Measurements from ENCODE around the gene ARHGAP22. TPM values are rescaled to one million over a fixed set of nuclear protein-coding genes. Genes with fewer than 3 reads are reported as not detected.

ARHGAP22 gene
- total RNA-seq, 1 experiment from 2014 or later, result 13.5 TPM

- CTCF ChIA-PET, result no interaction called here
Observed at GRCh38 chr10:48514255-48514654, 90.6 kb downstream of the ARHGAP22 start.

GRCh38 chr10:48512861-48513260, 92.0 kb downstream of the ARHGAP22 start:
- Histone ChIP-seq H3K9me3 (peaks cover 17% of the 10 kb centered on the region), H3K27me3 (replicated peaks; ENCODE audit: control insufficient read depth, insufficient read depth, low read length) (no peaks in the 10 kb centered on the region), H3K4me3 (ENCODE audit: low read depth, low read length) (no peak overlapping the region), H3K4me1 (no peaks in the 10 kb centered on the region), H3K36me3 (ENCODE audit: control insufficient read depth, insufficient read depth, low read length) (no peaks in the 10 kb centered on the region)
- H3K27me3 Mint-ChIP-seq (ENCODE audit: insufficient read depth, unreplicated experiment), result no peaks in the 10 kb centered on the region
- no peak for TF ChIP-seq CTCF (IDR thresholded peaks at IDR 0.05; ENCODE audit: insufficient read depth in 1 of 2, low read depth in 1 of 2, low read length in 1 of 2, severe bottlenecking in 1 of 2, unreplicated experiment in 1 of 2)
- H3K4me1 Mint-ChIP-seq (ENCODE audit: low read depth, unreplicated experiment), result no peaks in the 10 kb centered on the region
- POLR2A ChIA-PET, result no interaction called here
- H3K9me3 Mint-ChIP-seq (ENCODE audit: unreplicated experiment), result peaks cover 22% of the 10 kb centered on the region
- H3K4me3 Mint-ChIP-seq (ENCODE audit: unreplicated experiment), result no peak overlapping the region
- intact Hi-C loops (cut with micrococcal nuclease; ENCODE audit: unreplicated experiment), result no loop called here
- no peaks in the 10 kb centered on the region for H3K36me3 Mint-ChIP-seq (ENCODE audit: insufficient read depth, unreplicated experiment)
- no TSS peak for BruUV-seq (replicated peaks)
- H3K27ac Mint-ChIP-seq (ENCODE audit: unreplicated experiment), result no peak overlapping the region
- CTCF ChIA-PET, result interaction anchor here (0.5 kb wide), 2 partner anchors 107 to 143 kb away, joined by 3 read pairs; no protein-coding TSS in a partner anchor
- DNase-seq, result no peak

More at GRCh38 chr10:48514255-48514654, 90.6 kb downstream of the ARHGAP22 start:
- no peak for TF ChIP-seq CTCF (IDR thresholded peaks at IDR 0.05; ENCODE audit: insufficient read depth in 1 of 2, low read depth in 1 of 2, low read length in 1 of 2, severe bottlenecking in 1 of 2, unreplicated experiment in 1 of 2)
- no peak for DNase-seq
- Histone ChIP-seq H3K4me1 (no peaks in the 10 kb centered on the region), H3K36me3 (ENCODE audit: control insufficient read depth, insufficient read depth, low read length) (no peaks in the 10 kb centered on the region), H3K4me3 (ENCODE audit: low read depth, low read length) (no peak overlapping the region), H3K9me3 (peaks cover 17% of the 10 kb centered on the region), H3K27me3 (replicated peaks; ENCODE audit: control insufficient read depth, insufficient read depth, low read length) (no peaks in the 10 kb centered on the region)
- Mint-ChIP-seq H3K4me1 (ENCODE audit: low read depth, unreplicated experiment) (peaks cover 9% of the 10 kb centered on the region), H3K36me3 (ENCODE audit: insufficient read depth, unreplicated experiment) (no peaks in the 10 kb centered on the region), H3K4me3 (ENCODE audit: unreplicated experiment) (no peak overlapping the region), H3K9me3 (ENCODE audit: unreplicated experiment) (peaks cover 22% of the 10 kb centered on the region), H3K27ac (ENCODE audit: unreplicated experiment) (no peak overlapping the region), H3K27me3 (ENCODE audit: insufficient read depth, unreplicated experiment) (no peaks in the 10 kb centered on the region)
- no TSS peak for BruUV-seq (replicated peaks)
- POLR2A ChIA-PET, result no interaction called here
- intact Hi-C loops (cut with micrococcal nuclease; ENCODE audit: unreplicated experiment), result no loop called here

DNA sequence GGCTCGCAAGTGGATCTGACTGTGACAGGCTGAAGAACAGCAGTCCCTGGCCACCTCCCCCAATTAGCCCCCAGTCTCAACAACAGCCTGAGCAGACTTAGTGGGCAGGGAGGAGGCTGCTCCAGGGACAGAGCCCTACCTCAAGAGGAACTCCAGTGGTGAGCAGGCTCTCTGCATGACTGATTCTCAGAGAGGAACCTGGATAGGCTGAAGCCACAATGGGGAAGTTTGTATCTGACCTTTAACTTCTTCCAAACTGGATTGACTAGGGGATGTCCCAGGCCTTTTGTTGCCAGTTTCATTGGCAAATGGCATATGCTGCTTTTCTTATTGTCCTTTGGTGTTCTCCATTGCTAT, 93.0 kb downstream of the ARHGAP22 start:
- Histone ChIP-seq H3K4me3 (ENCODE audit: low read depth, low read length) (no peak overlapping the region), H3K36me3 (ENCODE audit: control insufficient read depth, insufficient read depth, low read length) (no peaks in the 10 kb centered on the region), H3K27me3 (replicated peaks; ENCODE audit: control insufficient read depth, insufficient read depth, low read length) (no peaks in the 10 kb centered on the region), H3K9me3 (peaks cover 17% of the 10 kb centered on the region), H3K4me1 (no peaks in the 10 kb centered on the region)
- BruUV-seq (replicated peaks), result no TSS peak
- H3K36me3 Mint-ChIP-seq (ENCODE audit: insufficient read depth, unreplicated experiment), result no peaks in the 10 kb centered on the region
- no peak for TF ChIP-seq CTCF (IDR thresholded peaks at IDR 0.05; ENCODE audit: insufficient read depth in 1 of 2, low read depth in 1 of 2, low read length in 1 of 2, severe bottlenecking in 1 of 2, unreplicated experiment in 1 of 2)
- H3K4me3 Mint-ChIP-seq (ENCODE audit: unreplicated experiment), result no peak overlapping the region
- no peak overlapping the region for H3K27ac Mint-ChIP-seq (ENCODE audit: unreplicated experiment)
- peaks cover 22% of the 10 kb centered on the region for H3K9me3 Mint-ChIP-seq (ENCODE audit: unreplicated experiment)
- DNase-seq, result peak in 1 of 2 experiments; percentile 28
- intact Hi-C loops (cut with micrococcal nuclease; ENCODE audit: unreplicated experiment), result no loop called here
- CTCF ChIA-PET, result no interaction called here
- no peaks in the 10 kb centered on the region for H3K27me3 Mint-ChIP-seq (ENCODE audit: insufficient read depth, unreplicated experiment)
- H3K4me1 Mint-ChIP-seq (ENCODE audit: low read depth, unreplicated experiment), result no peaks in the 10 kb centered on the region
- POLR2A ChIA-PET, result no interaction called here

Measured in Caco-2 (cell line).